ENCODE data around the gene STK10.

GRCh38 chr5:172058088-172058487, 129.9 kb downstream of the STK10 start:
- no peak for TF ChIP-seq POLR2A (IDR thresholded peaks at IDR 0.05)
- TF ChIP-seq CTCF (IDR thresholded peaks at IDR 0.05) = no peak
